Common myeloid progenitor, CD34-positive (primary cell): ENCODE results near the gene ZDHHC11B.
"Not testable (repeated sequence)": the region's sequence is repeated elsewhere in the genome, so short reads cannot be mapped to it uniquely, and the experiment has no call there.

ENCODE experiments used
- CTCF ChIA-PET: fragments of 350-600 bp; sonication (Branson Sonifier 250); formaldehyde crosslinking; loops from one replicate; lab custom pipeline; 2021; ENCODE audit warnings: antibody characterized with exemption; lab: Charles Lee
- POLR2A ChIA-PET: fragments of 350-600 bp; sonication (Branson Sonifier 250); formaldehyde crosslinking; loops from one replicate; lab custom pipeline; 2021; ENCODE audit warnings: antibody characterized with exemption; lab: Charles Lee
- DNase-seq, 3 donors: peaks; one replicate each; pipeline versions ENCODE4 v3.0.0 to v3.0.0-alpha.2; 2013
- H3K27ac ChIP-seq, 2 experiments: 1 replicate in 1 of 2; 2 replicates in 1 of 2; pipeline ENCODE4 v1.7.0; 2013; ENCODE audit warnings: inconsistent platforms in 2 of 2, low read length in 2 of 2, mild to moderate bottlenecking in 2 of 2, low read depth in 1 of 2, moderate library complexity in 1 of 2; ENCODE audit not compliant: severe bottlenecking in 2 of 2, insufficient read depth in 1 of 2, poor library complexity in 1 of 2
- H3K27me3 ChIP-seq, 5 experiments: replicated peaks in 2 of 5; 1 replicate in 3 of 5; 2 replicates in 2 of 5; pipeline versions ENCODE4 v1.6.1 to v1.7.0; 2013; ENCODE audit warnings: low read length in 4 of 5, mild to moderate bottlenecking in 2 of 5, moderate library complexity in 2 of 5, inconsistent platforms in 1 of 5; ENCODE audit not compliant: insufficient read depth in 5 of 5, control insufficient read depth in 4 of 5
- H3K36me3 ChIP-seq, 4 experiments: 1 replicate in 2 of 4; 2 replicates in 2 of 4; pipeline versions ENCODE4 v1.6.1 to v1.7.0; 2013; ENCODE audit warnings: low read length in 3 of 4, control low read depth in 1 of 4, mild to moderate bottlenecking in 1 of 4; ENCODE audit not compliant: control insufficient read depth in 4 of 4, insufficient read depth in 4 of 4
- H3K4me1 ChIP-seq, 4 experiments: 1 replicate in 3 of 4; 2 replicates in 1 of 4; pipeline versions ENCODE4 v1.6.1 to v1.7.1; 2013; ENCODE audit warnings: low read length in 3 of 4, mild to moderate bottlenecking in 3 of 4, control low read depth in 1 of 4, inconsistent platforms in 1 of 4, moderate library complexity in 1 of 4; ENCODE audit not compliant: control insufficient read depth in 4 of 4, insufficient read depth in 4 of 4; ENCODE audit errors: control extremely low read depth in 1 of 4
- H3K4me3 ChIP-seq, 7 experiments: 1 replicate in 4 of 7; 2 replicates in 3 of 7; pipeline versions ENCODE4 v1.5.1 to v1.7.0; 2013; ENCODE audit warnings: mild to moderate bottlenecking in 7 of 7, low read length in 6 of 7, moderate library complexity in 6 of 7, inconsistent platforms in 2 of 7, low read depth in 2 of 7, control low read depth in 1 of 7; ENCODE audit not compliant: insufficient read depth in 4 of 7, control insufficient read depth in 1 of 7; ENCODE audit errors: extremely low read depth in 1 of 7
- H3K9me3 ChIP-seq, 5 experiments: 1 replicate in 4 of 5; 2 replicates in 1 of 5; pipeline versions ENCODE4 v1.6.1 to v1.7.1; 2013; ENCODE audit warnings: low read length in 4 of 5, mild to moderate bottlenecking in 2 of 5, inconsistent platforms in 1 of 5, low read depth in 1 of 5, moderate library complexity in 1 of 5; ENCODE audit not compliant: control insufficient read depth in 4 of 5, insufficient read depth in 2 of 5; ENCODE audit errors: control extremely low read depth in 1 of 5
- WGBS: methylation state at CpG from one replicate; pipeline ENCODE4 v1.1.5; 2013; ENCODE audit not compliant: insufficient coverage; 5-methylcytosine and 5-hydroxymethylcytosine counted together

The ZDHHC11B gene

DNA sequence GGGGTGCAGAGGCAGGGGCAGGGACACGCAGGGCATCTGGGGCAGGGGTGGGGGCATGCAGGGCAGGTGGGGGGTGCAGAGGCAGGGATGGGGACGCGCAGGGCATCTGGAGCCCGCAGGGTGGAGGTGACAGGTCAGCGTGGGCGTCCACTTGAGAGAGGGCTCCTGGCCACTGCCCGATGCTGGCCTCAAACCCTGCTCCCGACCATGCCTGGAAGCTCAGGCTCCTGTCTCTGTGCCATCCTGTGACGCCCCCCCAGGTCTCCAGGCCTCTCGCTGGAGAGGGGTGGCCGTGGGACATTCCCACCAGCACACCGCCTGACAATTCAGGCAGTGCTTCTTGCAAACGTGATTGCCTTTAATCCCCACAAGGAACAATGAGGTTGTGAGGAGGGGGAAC lies 33.0 kb downstream of the ZDHHC11B start:
- whole genome bisulfite sequencing = 100% methylated on average over 2 of the region's 13 CpGs
- Histone ChIP-seq H3K4me1 (no peaks in the 10 kb centered on the region), H3K27me3 (no peaks in the 10 kb centered on the region), H3K27ac (no peak overlapping the region), H3K36me3 (no peaks in the 10 kb centered on the region), H3K9me3 (no peaks in the 10 kb centered on the region), H3K4me3 (no peak overlapping the region)
- POLR2A ChIA-PET = no interaction called here
- CTCF ChIA-PET = no interaction called here
- no peak for DNase-seq

DNA sequence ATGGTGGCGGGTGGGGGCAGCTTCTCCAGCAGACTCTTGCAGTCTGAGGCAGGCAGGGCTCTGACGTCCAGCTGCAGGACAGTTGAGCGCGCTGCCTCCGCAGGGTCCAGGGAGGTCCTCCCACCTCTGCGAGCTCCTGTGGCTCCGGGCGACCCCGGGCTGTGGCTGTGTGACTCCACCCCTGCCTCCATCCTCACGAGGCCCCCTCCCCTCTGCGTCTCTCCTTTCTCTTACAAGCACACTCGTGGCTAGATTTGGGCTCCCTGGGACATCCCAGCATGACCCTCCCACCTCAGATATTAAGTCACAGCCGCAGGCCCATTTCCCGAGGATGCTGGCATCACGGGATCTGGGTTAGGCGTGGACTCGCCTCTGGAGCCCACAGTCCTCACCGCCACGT lies 34.3 kb downstream of the ZDHHC11B start:
- 96% methylated on average over 9 of the region's 19 CpGs for WGBS
- CTCF ChIA-PET, H3K4me3 ChIP-seq, H3K4me1 ChIP-seq, H3K27me3 ChIP-seq, POLR2A ChIA-PET, H3K36me3 ChIP-seq, H3K9me3 ChIP-seq, DNase-seq, H3K27ac ChIP-seq: not testable (repeated sequence)

DNA sequence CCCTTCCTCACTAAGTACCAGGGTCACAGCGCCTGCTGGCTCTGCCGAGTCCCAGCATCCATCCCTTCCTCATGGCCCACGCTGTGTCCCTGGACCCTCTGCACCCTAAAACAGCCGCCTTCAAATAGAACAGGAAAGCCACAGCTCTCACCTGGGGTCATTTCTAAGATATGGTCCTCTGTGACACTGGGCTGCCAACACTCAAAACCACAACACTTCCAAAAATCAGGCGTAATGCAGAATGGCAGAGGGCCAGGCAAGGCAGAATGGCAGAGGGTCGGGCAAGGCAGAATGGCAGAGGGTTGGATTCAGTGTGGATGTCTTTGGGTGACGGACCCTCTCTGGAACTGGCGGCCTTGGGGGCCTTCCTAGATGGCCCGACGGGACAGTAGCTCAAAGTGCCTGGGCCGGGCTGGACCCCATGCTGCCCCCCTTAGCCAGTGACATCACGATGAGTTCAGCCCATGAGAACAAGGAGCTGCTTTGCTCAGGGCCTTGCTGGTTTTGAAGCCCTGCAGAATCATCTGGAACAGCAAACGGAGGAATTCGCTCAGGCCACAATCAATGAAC lies 35.3 kb downstream of the ZDHHC11B start:
- no peaks in the 10 kb centered on the region for H3K36me3 ChIP-seq
- WGBS = 96% methylated on average over 10 of the region's 14 CpGs
- CTCF ChIA-PET = interaction anchor here (1.0 kb wide), 1 partner anchor 9 kb away, joined by 3 read pairs; no protein-coding TSS in a partner anchor
- DNase-seq = no peak
- H3K9me3 ChIP-seq = no peaks in the 10 kb centered on the region
- H3K27ac ChIP-seq = no peak overlapping the region
- POLR2A ChIA-PET = no interaction called here
- no peaks in the 10 kb centered on the region for H3K4me1 ChIP-seq
- no peak overlapping the region for H3K4me3 ChIP-seq
- H3K27me3 ChIP-seq = no peaks in the 10 kb centered on the region

DNA sequence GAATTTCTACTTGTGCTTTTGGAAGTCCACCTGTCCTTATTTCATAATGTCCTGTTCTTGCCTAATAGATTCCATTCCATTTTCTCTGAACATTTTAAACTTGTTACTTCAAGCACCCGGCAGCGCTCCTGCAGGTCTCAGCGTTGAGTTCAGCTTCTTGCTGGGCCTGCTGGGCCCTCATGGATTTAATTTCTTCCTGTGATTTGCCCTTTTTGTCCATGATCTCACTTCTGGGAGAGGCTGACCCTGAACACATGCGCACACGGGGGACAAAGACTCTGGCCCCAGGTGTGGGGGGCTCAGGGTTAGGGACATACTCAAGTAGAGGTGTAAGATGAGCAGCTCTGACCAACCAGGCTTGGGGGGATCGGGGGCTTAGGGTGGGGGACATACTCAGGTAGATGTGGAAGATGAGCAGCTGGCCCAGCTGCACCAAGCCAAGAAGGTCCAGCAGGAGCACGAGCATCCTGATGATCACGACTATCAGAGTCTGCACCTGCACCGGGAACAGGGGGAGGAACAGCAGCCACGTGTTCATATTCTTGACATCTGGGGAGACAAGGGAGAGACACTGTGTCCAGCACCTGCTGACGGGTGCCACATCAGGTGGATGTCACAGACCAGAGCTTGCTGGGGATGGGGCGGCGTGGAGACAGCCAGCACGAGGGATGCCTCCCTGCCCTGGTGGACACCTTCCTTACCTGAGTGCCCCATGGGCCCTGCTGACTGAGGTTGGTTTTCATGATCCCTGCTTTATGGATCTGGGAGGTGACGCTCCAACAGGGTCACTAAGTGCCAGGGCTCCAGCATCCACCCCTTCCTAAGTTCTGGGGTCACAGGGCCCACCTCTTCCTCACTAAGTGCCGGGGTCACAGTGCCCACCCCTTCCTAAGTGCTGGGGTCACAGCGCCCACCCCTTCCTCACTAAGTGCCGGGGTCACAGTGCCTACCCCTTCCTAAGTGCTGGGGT lies 36.2 kb downstream of the ZDHHC11B start:
- H3K4me1 ChIP-seq, H3K4me3 ChIP-seq, H3K27me3 ChIP-seq, H3K9me3 ChIP-seq, H3K36me3 ChIP-seq, POLR2A ChIA-PET, H3K27ac ChIP-seq, DNase-seq: not testable (repeated sequence)
- WGBS = 91% methylated on average over 4 of the region's 18 CpGs
- CTCF ChIA-PET = interaction anchor here (1.0 kb wide), 1 partner anchor 9 kb away, joined by 3 read pairs; no protein-coding TSS in a partner anchor

DNA sequence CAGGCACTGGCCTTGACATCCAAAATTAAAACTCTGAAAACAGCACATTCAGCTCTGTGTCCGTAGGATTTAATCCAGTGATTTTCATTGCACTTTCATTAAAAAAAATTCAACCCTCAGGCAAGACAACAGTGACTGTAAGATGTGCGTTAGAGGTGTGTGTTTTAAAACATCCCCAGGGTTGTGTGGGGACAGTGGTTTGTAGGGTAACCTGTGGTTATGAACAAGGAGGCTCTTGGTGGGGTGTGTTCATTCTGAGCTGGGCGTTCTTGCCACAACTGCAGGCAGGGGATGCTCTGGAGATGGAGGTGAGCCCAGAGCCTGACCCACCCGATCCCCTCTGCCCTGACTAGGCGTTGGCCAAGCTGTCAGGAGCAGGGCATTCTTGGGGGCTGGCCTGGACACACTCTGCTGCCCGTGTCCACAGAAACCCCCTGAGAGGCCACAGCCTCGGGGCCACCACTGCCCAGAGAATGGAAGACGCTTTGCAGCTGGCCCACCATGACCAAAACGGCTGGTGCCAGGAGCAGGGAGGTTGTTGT lies 37.2 kb downstream of the ZDHHC11B start:
- H3K36me3 ChIP-seq, H3K27me3 ChIP-seq, H3K4me1 ChIP-seq, H3K4me3 ChIP-seq, DNase-seq, H3K27ac ChIP-seq, CTCF ChIA-PET, POLR2A ChIA-PET, H3K9me3 ChIP-seq: not testable (repeated sequence)
- WGBS = no CpG with 5 or more reads among the region's 9 CpGs

DNA sequence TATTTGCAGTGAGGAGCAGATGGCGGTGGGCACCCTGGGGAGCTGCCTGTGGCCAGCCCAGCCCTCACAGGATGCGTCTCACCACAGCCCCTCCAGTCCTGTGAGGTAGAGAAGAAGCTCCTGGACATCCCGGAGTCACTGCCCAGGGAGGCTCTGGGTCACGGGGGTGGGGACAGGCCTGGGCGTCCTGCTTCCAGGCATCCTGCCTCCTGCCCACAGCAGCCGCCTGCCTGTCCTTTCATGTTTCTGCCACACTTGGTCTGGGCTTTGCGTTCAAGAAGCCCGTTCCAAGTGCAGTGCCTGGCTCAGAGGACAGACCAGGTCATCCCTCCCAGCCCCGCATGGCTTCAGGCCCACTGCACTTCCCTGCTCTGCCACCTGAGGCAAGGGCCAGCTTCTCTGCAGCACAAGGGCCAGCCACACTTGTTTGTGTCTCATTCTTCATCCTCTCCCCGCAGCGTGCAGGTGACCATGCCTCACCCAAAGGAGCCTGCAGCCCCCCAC lies 38.2 kb downstream of the ZDHHC11B start:
- ChIA-PET CTCF (no interaction called here), POLR2A (no interaction called here)
- Histone ChIP-seq H3K36me3 (no peaks in the 10 kb centered on the region), H3K4me1 (peaks cover 0 to 3% (median 0%) of the 10 kb centered on the region in 4 experiments), H3K4me3 (no peak overlapping the region), H3K9me3 (no peaks in the 10 kb centered on the region), H3K27me3 (no peaks in the 10 kb centered on the region), H3K27ac (no peak overlapping the region)
- DNase-seq = no peak
- WGBS = 70% methylated on average over 2 of the region's 11 CpGs
